ENCODE results near the gene CPNE7. TPM values are rescaled to one million over a fixed set of nuclear protein-coding genes. Genes with fewer than 3 reads are reported as not detected.

Gene CPNE7
- total and polyA plus RNA-seq, 9 donors: 0.36 to 4.0 (median 0.92) TPM; not detected in 2

DNA sequence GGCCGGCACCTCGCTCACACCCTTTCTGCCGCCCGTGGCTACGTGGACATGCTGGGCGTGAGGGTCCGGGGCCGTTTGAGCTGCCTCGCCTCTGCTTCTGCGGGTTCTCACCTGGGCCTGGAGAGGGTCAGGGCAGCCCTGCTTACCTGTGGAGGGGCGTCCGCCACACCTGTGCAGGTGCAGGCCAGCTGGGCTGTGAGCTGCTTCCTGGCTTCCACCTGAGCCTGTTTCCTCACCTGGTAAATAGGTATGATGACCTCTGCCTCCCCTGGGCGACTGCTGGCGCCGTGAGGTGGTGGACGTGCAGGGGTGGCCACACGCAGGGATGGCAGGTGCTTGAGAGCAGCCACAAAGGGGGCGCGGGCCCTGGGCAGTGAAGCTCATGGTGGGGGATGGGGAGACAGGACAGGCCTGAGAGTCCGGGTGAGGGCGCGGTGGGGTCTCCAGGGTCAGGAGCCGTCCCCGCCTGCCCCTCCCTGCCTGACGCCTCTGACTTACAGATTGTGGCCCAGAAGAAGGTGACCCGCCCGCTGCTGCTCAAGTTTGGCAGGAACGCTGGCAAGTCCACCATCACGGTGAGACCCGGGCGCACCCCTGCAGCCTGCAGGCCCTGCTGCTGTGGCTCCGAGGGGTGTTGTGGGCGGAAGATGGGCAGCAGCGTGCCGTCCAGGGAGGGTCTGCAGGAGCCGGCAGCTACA lies 7.8 kb downstream of the CPNE7 start:
- intact Hi-C loops (cut with DNase I): no loop called here
- Histone ChIP-seq H3K9me3 (no peaks in the 10 kb centered on the region), H3K27me3 (no peaks in the 10 kb centered on the region), H3K4me1 (ENCODE audit: insufficient read depth) (no peaks in the 10 kb centered on the region), H3K27ac (no peak overlapping the region), H3K36me3 (no peaks in the 10 kb centered on the region), H3K4me3 (no peak overlapping the region)
- whole genome bisulfite sequencing, 3 donors: 86 to 88% (median 88%) methylated on average over 34 to 36 of the region's 36 CpGs
- no peak for TF ChIP-seq EP300 (IDR thresholded peaks at IDR 0.05)
- no peak for DNase-seq

GRCh38 chr16:89583895-89584644 lies 8.5 kb downstream of the CPNE7 start:
- TF ChIP-seq, protein P1, sequence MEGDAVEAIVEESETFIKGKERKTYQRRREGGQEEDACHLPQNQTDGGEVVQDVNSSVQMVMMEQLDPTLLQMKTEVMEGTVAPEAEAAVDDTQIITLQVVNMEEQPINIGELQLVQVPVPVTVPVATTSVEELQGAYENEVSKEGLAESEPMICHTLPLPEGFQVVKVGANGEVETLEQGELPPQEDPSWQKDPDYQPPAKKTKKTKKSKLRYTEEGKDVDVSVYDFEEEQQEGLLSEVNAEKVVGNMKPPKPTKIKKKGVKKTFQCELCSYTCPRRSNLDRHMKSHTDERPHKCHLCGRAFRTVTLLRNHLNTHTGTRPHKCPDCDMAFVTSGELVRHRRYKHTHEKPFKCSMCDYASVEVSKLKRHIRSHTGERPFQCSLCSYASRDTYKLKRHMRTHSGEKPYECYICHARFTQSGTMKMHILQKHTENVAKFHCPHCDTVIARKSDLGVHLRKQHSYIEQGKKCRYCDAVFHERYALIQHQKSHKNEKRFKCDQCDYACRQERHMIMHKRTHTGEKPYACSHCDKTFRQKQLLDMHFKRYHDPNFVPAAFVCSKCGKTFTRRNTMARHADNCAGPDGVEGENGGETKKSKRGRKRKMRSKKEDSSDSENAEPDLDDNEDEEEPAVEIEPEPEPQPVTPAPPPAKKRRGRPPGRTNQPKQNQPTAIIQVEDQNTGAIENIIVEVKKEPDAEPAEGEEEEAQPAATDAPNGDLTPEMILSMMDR (IDR thresholded peaks at IDR 0.05): no peak
- TF ChIP-seq EP300 (IDR thresholded peaks at IDR 0.05) (no peak), POLR2A (IDR thresholded peaks at IDR 0.05) (no peak)
- intact Hi-C loops (cut with DNase I): no loop called here

DNA sequence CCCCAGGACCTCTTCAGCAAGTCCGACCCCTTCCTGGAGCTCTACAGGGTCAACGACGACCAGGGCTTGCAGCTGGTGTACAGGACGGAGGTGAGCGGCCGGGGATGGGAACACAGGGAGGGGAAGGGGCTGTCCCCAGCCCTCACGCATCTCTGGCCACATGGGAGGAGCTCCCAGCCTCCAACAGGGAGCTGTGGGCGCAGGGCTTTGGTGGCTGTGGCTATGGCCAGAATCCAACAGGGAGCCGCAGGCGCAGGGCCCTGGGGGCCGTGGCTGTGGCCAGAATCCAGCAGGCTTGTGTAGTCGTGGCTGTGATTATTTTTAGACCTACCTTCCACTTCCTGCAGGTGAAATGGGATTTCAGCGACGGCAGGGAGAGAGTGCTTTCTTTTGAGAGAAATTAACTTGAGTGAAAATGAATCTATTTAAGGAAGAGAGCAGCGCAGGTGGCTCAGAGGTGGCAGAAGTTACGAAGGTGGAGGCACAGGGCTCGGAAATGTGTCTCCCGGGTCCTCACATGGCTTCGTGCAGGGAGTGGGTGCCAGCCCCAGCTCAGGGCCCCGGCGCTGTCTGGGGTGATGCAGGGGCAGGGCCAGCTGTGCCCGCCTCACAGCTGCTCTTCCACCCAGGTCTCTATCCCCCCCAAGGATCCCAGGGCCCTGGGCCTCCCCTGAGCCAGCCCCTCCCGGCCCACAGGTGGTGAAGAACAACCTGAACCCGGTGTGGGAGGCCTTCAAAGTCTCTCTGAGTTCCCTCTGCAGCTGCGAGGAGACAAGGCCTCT lies 9.4 kb downstream of the CPNE7 start:
- no peaks in the 10 kb centered on the region for H3K27me3 ChIP-seq
- no peaks in the 10 kb centered on the region for H3K36me3 ChIP-seq
- H3K27ac ChIP-seq: no peak overlapping the region
- H3K9me3 ChIP-seq: no peaks in the 10 kb centered on the region
- WGBS, 3 donors: 53 to 59% (median 55%) methylated on average over 25 of the region's 25 CpGs
- no peaks in the 10 kb centered on the region for H3K4me1 ChIP-seq (ENCODE audit: insufficient read depth)
- H3K4me3 ChIP-seq: no peak overlapping the region
- no peak for DNase-seq
- TF ChIP-seq, protein P1 (IDR thresholded peaks at IDR 0.05): no peak
- TF ChIP-seq POLR2A (IDR thresholded peaks at IDR 0.05) (no peak), EP300 (IDR thresholded peaks at IDR 0.05) (no peak)
- intact Hi-C loops (cut with DNase I): no loop called here

More at GRCh38 chr16:89583895-89584644, 8.5 kb downstream of the CPNE7 start:
- no peaks in the 10 kb centered on the region for H3K36me3 ChIP-seq
- H3K27me3 ChIP-seq: no peaks in the 10 kb centered on the region
- no peaks in the 10 kb centered on the region for H3K9me3 ChIP-seq
- H3K27ac ChIP-seq: no peak overlapping the region
- H3K4me3 ChIP-seq: no peak overlapping the region
- WGBS, 3 donors: 88 to 89% (median 88%) methylated on average over 35 to 49 of the region's 49 CpGs
- DNase-seq: no peak
- no peaks in the 10 kb centered on the region for H3K4me1 ChIP-seq (ENCODE audit: insufficient read depth)

- Histone ChIP-seq H3K27ac (no peak overlapping the region), H3K4me1 (ENCODE audit: insufficient read depth) (no peaks in the 10 kb centered on the region), H3K27me3 (no peaks in the 10 kb centered on the region), H3K9me3 (no peaks in the 10 kb centered on the region), H3K36me3 (no peaks in the 10 kb centered on the region), H3K4me3 (no peak overlapping the region)
- DNase-seq: no peak
- TF ChIP-seq EP300 (IDR thresholded peaks at IDR 0.05) (no peak), POLR2A (IDR thresholded peaks at IDR 0.05) (no peak)
- TF ChIP-seq, protein P1 (IDR thresholded peaks at IDR 0.05): no peak
- intact Hi-C loops (cut with DNase I): no loop called here
- 33 to 48% (median 42%) methylated on average over 7 of the region's 7 CpGs for WGBS, 3 donors
Measured at GRCh38 chr16:89586218-89586617, 10.7 kb downstream of the CPNE7 start.
